GM12865 (cell line): ENCODE measurements around the gene PPP2R3A.
A peak's percentile ranks its signal among the peaks of the same experiment; 100 is the strongest.
"Not testable (repeated sequence)": the region's sequence is repeated elsewhere in the genome, so short reads cannot be mapped to it uniquely, and the experiment has no call there.

Experiments
- DNase-seq: peaks from one replicate; pipeline ENCODE4 v3.0.0; 2010; ENCODE audit warnings: low read depth
- H3K4me3 ChIP-seq: 2 replicates; pipeline ENCODE4 v1.5.1; 2011; ENCODE audit warnings: mild to moderate bottlenecking, low read depth, low read length, control low read depth
- CTCF ChIP-seq: IDR thresholded peaks from 2 replicates; pipeline ENCODE4 v1.5.1; 2011; ENCODE audit warnings: low read length, control low read depth, low read depth, inconsistent platforms; ENCODE audit not compliant: insufficient read depth; ENCODE audit errors: missing control alignments

PPP2R3A gene

GRCh38 chr3:136189859-136190617 lies 224.5 kb downstream of the PPP2R3A start:
- TF ChIP-seq CTCF = no peak
- DNase-seq = no peak
- H3K4me3 ChIP-seq = no peak overlapping the region

- not testable (repeated sequence) for DNase-seq
- H3K4me3 ChIP-seq = peak overlapping the region; percentile 81
Observed at GRCh38 chr3:136192195-136192594, 226.7 kb downstream of the PPP2R3A start.

- no peak for TF ChIP-seq CTCF
- peak overlapping the region; percentile 81 for H3K4me3 ChIP-seq
- DNase-seq = no peak
Observed at GRCh38 chr3:136192831-136193230, 227.3 kb downstream of the PPP2R3A start.

- DNase-seq = peak; percentile 29
- peak overlapping the region; percentile 81 for H3K4me3 ChIP-seq
- no peak for TF ChIP-seq CTCF
Observed at GRCh38 chr3:136193278-136194054, 227.9 kb downstream of the PPP2R3A start.

- peak overlapping the region; percentile 81 for H3K4me3 ChIP-seq
- peak; percentile 68 for DNase-seq
- no peak for TF ChIP-seq CTCF
Observed at GRCh38 chr3:136194409-136195257, 229.1 kb downstream of the PPP2R3A start.

GRCh38 chr3:136195258-136196063 lies 229.9 kb downstream of the PPP2R3A start:
- TF ChIP-seq CTCF = no peak
- peak; percentile 91 for DNase-seq

More at GRCh38 chr3:136195258-136196063, 229.9 kb downstream of the PPP2R3A start:
- peak overlapping the region; percentile 81 for H3K4me3 ChIP-seq
